GM23338 (cell line): ENCODE results near the gene ZPBP. TPM values are rescaled to one million over a fixed set of nuclear protein-coding genes. Genes with fewer than 3 reads are reported as not detected.
A peak's percentile ranks its signal among the peaks of the same experiment; 100 is the strongest.

Experiments used
- ATAC-seq: fragments of 200-7000 bp; cut with Tn5 transposase; 3 replicates; pipeline ENCODE4 v1.9.1; 2020
- DNase-seq: peaks from one replicate; pipeline ENCODE4 v3.0.0-alpha.2; 2015; ENCODE audit warnings: low spot score
- H2AFZ ChIP-seq: fragments of 200-600 bp; sonication (generic); 2 replicates; pipeline ENCODE4 v1.8.0; 2016; ENCODE audit warnings: antibody characterized with exemption, mild to moderate bottlenecking, moderate library complexity
- H3F3A ChIP-seq: fragments of 200-600 bp; sonication (generic); replicated peaks from 2 replicates; pipeline ENCODE4 v1.8.0; 2017; ENCODE audit warnings: antibody characterized with exemption, mixed run types, low read depth
- H3K27ac ChIP-seq: fragments of 200-600 bp; sonication (generic); 2 replicates; pipeline ENCODE4 v1.6.1; 2016; ENCODE audit warnings: low read depth
- H3K27me3 ChIP-seq: fragments of 200-600 bp; sonication (generic); 2 replicates; pipeline ENCODE4 v1.8.0; 2016; ENCODE audit warnings: mild to moderate bottlenecking, mixed run types, moderate library complexity; ENCODE audit not compliant: insufficient read depth
- H3K36me3 ChIP-seq: fragments of 200-600 bp; sonication (generic); 2 replicates; pipeline ENCODE4 v1.8.0; 2016; ENCODE audit warnings: mild to moderate bottlenecking; ENCODE audit not compliant: insufficient read depth
- H3K4me1 ChIP-seq: fragments of 200-600 bp; sonication (generic); 2 replicates; pipeline ENCODE4 v1.8.0; 2016; ENCODE audit warnings: mild to moderate bottlenecking, moderate library complexity; ENCODE audit not compliant: insufficient read depth
- H3K4me2 ChIP-seq: fragments of 200-600 bp; sonication (generic); 2 replicates; pipeline ENCODE4 v1.7.1; 2017; ENCODE audit warnings: mixed run types
- H3K4me3 ChIP-seq: fragments of 200-600 bp; sonication (generic); 2 replicates; pipeline ENCODE4 v1.6.1; 2016; ENCODE audit warnings: mixed run types
- H3K79me2 ChIP-seq: fragments of 200-600 bp; sonication (generic); replicated peaks from 2 replicates; pipeline ENCODE4 v1.8.0; 2017; ENCODE audit warnings: mild to moderate bottlenecking; ENCODE audit not compliant: insufficient read depth
- H3K9me2 ChIP-seq: fragments of 200-600 bp; sonication (generic); 2 replicates; pipeline ENCODE4 v1.8.0; 2017; ENCODE audit not compliant: insufficient read depth
- H4K20me1 ChIP-seq: fragments of 200-600 bp; sonication (generic); replicated peaks from 2 replicates; pipeline ENCODE4 v1.8.0; 2017; ENCODE audit warnings: mild to moderate bottlenecking; ENCODE audit not compliant: insufficient read depth
- H3K27ac Mint-ChIP-seq: 2 replicates; pipeline ENCODE4 v1.8.0; 2020; ENCODE audit warnings: inconsistent platforms, mild to moderate bottlenecking, moderate library complexity, mixed read lengths
- H3K27me3 Mint-ChIP-seq: 3 replicates; pipeline ENCODE4 v1.8.0; 2022; ENCODE audit warnings: low read depth, mild to moderate bottlenecking, moderate library complexity, mixed read lengths, inconsistent platforms; ENCODE audit not compliant: insufficient read depth, poor library complexity
- H3K36me3 Mint-ChIP-seq: 3 replicates; pipeline ENCODE4 v1.8.0; 2021; ENCODE audit warnings: low read depth, mild to moderate bottlenecking, inconsistent platforms, moderate library complexity, mixed read lengths
- H3K4me1 Mint-ChIP-seq: 3 replicates; pipeline ENCODE4 v1.8.0; 2020; ENCODE audit warnings: mild to moderate bottlenecking, inconsistent platforms, mixed read lengths
- H3K4me3 Mint-ChIP-seq: 3 replicates; pipeline ENCODE4 v1.8.0; 2021; ENCODE audit warnings: moderate library complexity, mild to moderate bottlenecking, inconsistent platforms, mixed read lengths
- H3K9me3 Mint-ChIP-seq: 3 replicates; pipeline ENCODE4 v1.8.0; 2020; ENCODE audit warnings: moderate library complexity, mild to moderate bottlenecking, inconsistent platforms, mixed read lengths
- CREB1 ChIP-seq: fragments of 250-450 bp; sonication (Bioruptor Pico); IDR thresholded peaks from 2 replicates; pipeline ENCODE4 v1.5.0; 2020; ENCODE audit warnings: low read depth, mild to moderate bottlenecking, moderate library complexity
- CTCF ChIP-seq, 2 experiments: fragments of 200-600 bp in 1 of 2; sonication (generic) in 1 of 2; conservative IDR thresholded peaks; 2 replicates each; pipeline versions ENCODE4 v1.5.1 to v1.6.1; 2016 to 2017; ENCODE audit warnings: antibody characterized with exemption in 2 of 2, low read depth in 2 of 2, mild to moderate bottlenecking in 2 of 2, moderate library complexity in 1 of 2
- EZH2phosphoT487 ChIP-seq: fragments of 200-600 bp; sonication (generic); IDR thresholded peaks from one replicate; pipeline ENCODE4 v1.8.1; 2018; ENCODE audit warnings: antibody characterized with exemption; ENCODE audit not compliant: unreplicated experiment
- NANOG ChIP-seq: IDR thresholded peaks from 2 replicates; pipeline ENCODE4 v1.6.1; 2016; ENCODE audit warnings: antibody characterized with exemption, borderline replicate concordance
- POLR2AphosphoS5 ChIP-seq: IDR thresholded peaks from 2 replicates; pipeline ENCODE4 v1.6.1; 2016; ENCODE audit warnings: antibody characterized with exemption, low read depth
- REST ChIP-seq: IDR thresholded peaks from one replicate; pipeline ENCODE4 v1.6.1; 2018; ENCODE audit warnings: antibody characterized with exemption; ENCODE audit not compliant: unreplicated experiment
- ZNF114 ChIP-seq: fragments of 250-450 bp; sonication (Bioruptor Pico); IDR thresholded peaks from 2 replicates; pipeline ENCODE4 v1.5.0; 2020; ENCODE audit warnings: mild to moderate bottlenecking, moderate library complexity
- ZNF331 ChIP-seq: fragments of 250-450 bp; sonication (Bioruptor Pico); IDR thresholded peaks from 2 replicates; pipeline ENCODE4 v1.5.0; 2020; ENCODE audit warnings: low read depth, mild to moderate bottlenecking, moderate library complexity
- polyA plus RNA-seq: library from polyadenylated mRNA; unstranded; fragments of >200 nt; fragmentation: Nextera tagmentation; extraction: Ambion mirVana; gene quantifications from 2 replicates; pipeline ENCODE4 v1.2.1, GENCODE V29; 2016
- total RNA-seq: library from RNA; depleted of rRNA; stranded (reverse); fragments of >200 nt; shearing (Covaris generic); gene quantifications from 2 replicates; pipeline ENCODE4 v1.2.3, GENCODE V29; 2014
- TF ChIP-seq, protein P1 (sequence below): fragments of 250-450 bp; sonication (Bioruptor Pico); IDR thresholded peaks from 2 replicates; pipeline ENCODE4 v1.5.0; 2020; ENCODE audit warnings: mild to moderate bottlenecking, moderate library complexity
- TF ChIP-seq, protein P2 (sequence below): IDR thresholded peaks from 2 replicates; pipeline ENCODE4 v1.6.1; 2016; ENCODE audit warnings: antibody characterized with exemption

The ZPBP gene
- total and polyA plus RNA-seq, 2 experiments from 2014 or later: not detected

DNA sequence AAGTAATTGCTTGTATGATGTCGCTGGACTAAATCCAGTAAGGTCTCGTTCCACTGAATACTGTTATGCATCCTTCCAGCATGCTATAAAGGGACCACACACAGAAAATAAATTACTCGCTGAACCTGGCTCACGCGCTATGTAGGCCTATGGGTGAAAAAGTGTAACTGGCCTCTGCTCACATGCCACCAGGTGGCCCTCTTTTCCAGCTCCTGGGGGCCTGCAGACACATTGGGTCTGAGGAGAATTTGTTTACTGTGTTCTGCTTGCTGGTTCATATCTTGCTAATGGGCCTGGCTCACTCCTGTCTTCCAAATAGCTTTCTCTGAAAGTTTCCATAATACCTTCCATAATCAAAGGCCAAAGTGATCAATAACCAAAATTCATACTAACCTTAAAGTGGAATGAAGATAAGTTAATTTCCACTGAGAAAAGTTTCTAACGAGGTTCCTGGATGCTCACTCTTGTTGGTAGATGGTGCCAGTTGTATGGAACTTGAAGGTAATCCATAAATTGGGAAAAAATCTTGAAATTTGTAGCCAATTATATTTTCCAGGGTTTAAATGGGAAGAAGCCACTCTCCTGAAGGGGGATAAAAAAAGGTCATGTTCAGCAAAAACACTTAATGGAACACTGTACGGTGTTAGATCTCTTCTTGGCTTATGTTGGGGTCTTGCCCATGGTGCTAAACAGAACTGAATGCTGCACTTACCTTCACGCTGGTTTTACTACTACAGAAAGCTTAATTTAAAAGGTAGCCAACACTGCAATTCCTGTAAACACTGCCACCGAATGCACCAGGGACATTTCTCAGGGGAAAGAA, 27.0 kb upstream of the ZPBP start:
- no peak overlapping the region for H3K4me2 ChIP-seq
- no peaks in the 10 kb centered on the region for H3K4me1 ChIP-seq
- no peaks in the 10 kb centered on the region for H3K9me2 ChIP-seq
- peak; percentile 75 for DNase-seq
- no peaks in the 10 kb centered on the region for H3K27me3 ChIP-seq
- Mint-ChIP-seq H3K4me3 (no peak overlapping the region), H3K27ac (no peak overlapping the region), H3K4me1 (no peaks in the 10 kb centered on the region), H3K27me3 (no peaks in the 10 kb centered on the region), H3K9me3 (no peaks in the 10 kb centered on the region), H3K36me3 (no peaks in the 10 kb centered on the region)
- H3K4me3 ChIP-seq: no peak overlapping the region
- no peaks in the 10 kb centered on the region for H4K20me1 ChIP-seq
- H3K36me3 ChIP-seq: no peaks in the 10 kb centered on the region
- H3K79me2 ChIP-seq: no peaks in the 10 kb centered on the region
- H3K27ac ChIP-seq: no peak overlapping the region
- H2AFZ ChIP-seq: no peak overlapping the region
- no peaks in the 10 kb centered on the region for H3F3A ChIP-seq
- peak; percentile 69 to 86 for TF ChIP-seq CTCF (conservative IDR thresholded peaks at IDR 0.05; ENCODE audit: low read depth in 2 of 2)
- no peak for TF ChIP-seq REST
- peak; percentile 23; the same call in 1 of the 2 replicates for TF ChIP-seq ZNF331 (CRISPR knock-in tag)
- TF ChIP-seq NANOG: no peak
- TF ChIP-seq EZH2phosphoT487: no peak
- no peak for TF ChIP-seq CREB1 (CRISPR knock-in tag)
- TF ChIP-seq, protein P1, sequence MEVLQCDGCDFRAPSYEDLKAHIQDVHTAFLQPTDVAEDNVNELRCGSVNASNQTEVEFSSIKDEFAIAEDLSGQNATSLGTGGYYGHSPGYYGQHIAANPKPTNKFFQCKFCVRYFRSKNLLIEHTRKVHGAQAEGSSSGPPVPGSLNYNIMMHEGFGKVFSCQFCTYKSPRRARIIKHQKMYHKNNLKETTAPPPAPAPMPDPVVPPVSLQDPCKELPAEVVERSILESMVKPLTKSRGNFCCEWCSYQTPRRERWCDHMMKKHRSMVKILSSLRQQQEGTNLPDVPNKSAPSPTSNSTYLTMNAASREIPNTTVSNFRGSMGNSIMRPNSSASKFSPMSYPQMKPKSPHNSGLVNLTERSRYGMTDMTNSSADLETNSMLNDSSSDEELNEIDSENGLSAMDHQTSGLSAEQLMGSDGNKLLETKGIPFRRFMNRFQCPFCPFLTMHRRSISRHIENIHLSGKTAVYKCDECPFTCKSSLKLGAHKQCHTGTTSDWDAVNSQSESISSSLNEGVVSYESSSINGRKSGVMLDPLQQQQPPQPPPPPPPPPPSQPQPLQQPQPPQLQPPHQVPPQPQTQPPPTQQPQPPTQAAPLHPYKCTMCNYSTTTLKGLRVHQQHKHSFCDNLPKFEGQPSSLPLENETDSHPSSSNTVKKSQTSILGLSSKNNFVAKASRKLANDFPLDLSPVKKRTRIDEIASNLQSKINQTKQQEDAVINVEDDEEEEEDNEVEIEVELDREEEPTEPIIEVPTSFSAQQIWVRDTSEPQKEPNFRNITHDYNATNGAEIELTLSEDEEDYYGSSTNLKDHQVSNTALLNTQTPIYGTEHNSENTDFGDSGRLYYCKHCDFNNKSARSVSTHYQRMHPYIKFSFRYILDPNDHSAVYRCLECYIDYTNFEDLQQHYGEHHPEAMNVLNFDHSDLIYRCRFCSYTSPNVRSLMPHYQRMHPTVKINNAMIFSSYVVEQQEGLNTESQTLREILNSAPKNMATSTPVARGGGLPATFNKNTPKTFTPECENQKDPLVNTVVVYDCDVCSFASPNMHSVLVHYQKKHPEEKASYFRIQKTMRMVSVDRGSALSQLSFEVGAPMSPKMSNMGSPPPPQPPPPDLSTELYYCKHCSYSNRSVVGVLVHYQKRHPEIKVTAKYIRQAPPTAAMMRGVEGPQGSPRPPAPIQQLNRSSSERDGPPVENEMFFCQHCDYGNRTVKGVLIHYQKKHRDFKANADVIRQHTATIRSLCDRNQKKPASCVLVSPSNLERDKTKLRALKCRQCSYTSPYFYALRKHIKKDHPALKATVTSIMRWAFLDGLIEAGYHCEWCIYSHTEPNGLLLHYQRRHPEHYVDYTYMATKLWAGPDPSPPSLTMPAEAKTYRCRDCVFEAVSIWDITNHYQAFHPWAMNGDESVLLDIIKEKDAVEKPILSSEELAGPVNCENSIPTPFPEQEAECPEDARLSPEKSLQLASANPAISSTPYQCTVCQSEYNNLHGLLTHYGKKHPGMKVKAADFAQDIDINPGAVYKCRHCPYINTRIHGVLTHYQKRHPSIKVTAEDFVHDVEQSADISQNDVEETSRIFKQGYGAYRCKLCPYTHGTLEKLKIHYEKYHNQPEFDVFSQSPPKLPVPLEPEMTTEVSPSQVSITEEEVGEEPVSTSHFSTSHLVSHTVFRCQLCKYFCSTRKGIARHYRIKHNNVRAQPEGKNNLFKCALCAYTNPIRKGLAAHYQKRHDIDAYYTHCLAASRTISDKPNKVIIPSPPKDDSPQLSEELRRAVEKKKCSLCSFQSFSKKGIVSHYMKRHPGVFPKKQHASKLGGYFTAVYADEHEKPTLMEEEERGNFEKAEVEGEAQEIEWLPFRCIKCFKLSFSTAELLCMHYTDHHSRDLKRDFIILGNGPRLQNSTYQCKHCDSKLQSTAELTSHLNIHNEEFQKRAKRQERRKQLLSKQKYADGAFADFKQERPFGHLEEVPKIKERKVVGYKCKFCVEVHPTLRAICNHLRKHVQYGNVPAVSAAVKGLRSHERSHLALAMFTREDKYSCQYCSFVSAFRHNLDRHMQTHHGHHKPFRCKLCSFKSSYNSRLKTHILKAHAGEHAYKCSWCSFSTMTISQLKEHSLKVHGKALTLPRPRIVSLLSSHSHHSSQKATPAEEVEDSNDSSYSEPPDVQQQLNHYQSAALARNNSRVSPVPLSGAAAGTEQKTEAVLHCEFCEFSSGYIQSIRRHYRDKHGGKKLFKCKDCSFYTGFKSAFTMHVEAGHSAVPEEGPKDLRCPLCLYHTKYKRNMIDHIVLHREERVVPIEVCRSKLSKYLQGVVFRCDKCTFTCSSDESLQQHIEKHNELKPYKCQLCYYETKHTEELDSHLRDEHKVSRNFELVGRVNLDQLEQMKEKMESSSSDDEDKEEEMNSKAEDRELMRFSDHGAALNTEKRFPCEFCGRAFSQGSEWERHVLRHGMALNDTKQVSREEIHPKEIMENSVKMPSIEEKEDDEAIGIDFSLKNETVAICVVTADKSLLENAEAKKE (CRISPR knock-in tag): no peak
- TF ChIP-seq, protein P2, sequence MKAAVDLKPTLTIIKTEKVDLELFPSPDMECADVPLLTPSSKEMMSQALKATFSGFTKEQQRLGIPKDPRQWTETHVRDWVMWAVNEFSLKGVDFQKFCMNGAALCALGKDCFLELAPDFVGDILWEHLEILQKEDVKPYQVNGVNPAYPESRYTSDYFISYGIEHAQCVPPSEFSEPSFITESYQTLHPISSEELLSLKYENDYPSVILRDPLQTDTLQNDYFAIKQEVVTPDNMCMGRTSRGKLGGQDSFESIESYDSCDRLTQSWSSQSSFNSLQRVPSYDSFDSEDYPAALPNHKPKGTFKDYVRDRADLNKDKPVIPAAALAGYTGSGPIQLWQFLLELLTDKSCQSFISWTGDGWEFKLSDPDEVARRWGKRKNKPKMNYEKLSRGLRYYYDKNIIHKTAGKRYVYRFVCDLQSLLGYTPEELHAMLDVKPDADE: no peak
- TF ChIP-seq POLR2AphosphoS5: no peak
- TF ChIP-seq ZNF114 (CRISPR knock-in tag): no peak
- peak; percentile 94 for ATAC-seq
